Measurements from ENCODE around the gene HAUS1. TPM values are rescaled to one million over a fixed set of nuclear protein-coding genes. Genes with fewer than 3 reads are reported as not detected.

Gene HAUS1
- total and polyA plus RNA-seq, 9 donors: 18.6 to 54.2 (median 28.1) TPM

- peak overlapping the region; percentile 94 for H3K4me3 ChIP-seq
- 13 to 43% (median 14%) methylated on average over 22 of the region's 22 CpGs for WGBS, 3 donors
- H3K27ac ChIP-seq: peak overlapping the region in 1 of 2 donors; percentile 71
- no peaks in the 10 kb centered on the region for H3K36me3 ChIP-seq
- H3K9me3 ChIP-seq: no peaks in the 10 kb centered on the region
- H3K27me3 ChIP-seq: no peaks in the 10 kb centered on the region
- TF ChIP-seq CTCF (IDR thresholded peaks at IDR 0.05): no peak
- no peak for TF ChIP-seq EP300 (IDR thresholded peaks at IDR 0.05)
- TF ChIP-seq POLR2A (IDR thresholded peaks at IDR 0.05): no peak
- intact Hi-C loops (cut with DNase I): loop anchor here in 1 of 4 donors (10.0 kb wide), 1 partner anchor 132 kb away; the partner anchor contains the start of gene EPG5
- H3K4me1 ChIP-seq (ENCODE audit: insufficient read depth): peaks cover 13% of the 10 kb centered on the region
- no peak for DNase-seq
Observed at GRCh38 chr18:46096651-46097300, 7.4 kb upstream of the HAUS1 start.

- WGBS, 3 donors: 0% methylated on average over 8 of the region's 8 CpGs
- Histone ChIP-seq H3K27ac (peak overlapping the region in 1 of 2 donors; percentile 71), H3K27me3 (no peaks in the 10 kb centered on the region), H3K4me1 (ENCODE audit: insufficient read depth) (peaks cover 13% of the 10 kb centered on the region), H3K4me3 (peak overlapping the region; percentile 94), H3K36me3 (no peaks in the 10 kb centered on the region), H3K9me3 (no peaks in the 10 kb centered on the region)
- intact Hi-C loops (cut with DNase I): loop anchor here in 1 of 4 donors (10.0 kb wide), 1 partner anchor 133 kb away; the partner anchor contains the start of gene EPG5
- no peak for DNase-seq
- no peak for TF ChIP-seq EP300 (IDR thresholded peaks at IDR 0.05)
- TF ChIP-seq POLR2A (IDR thresholded peaks at IDR 0.05): no peak
- TF ChIP-seq CTCF (IDR thresholded peaks at IDR 0.05): no peak
Observed at GRCh38 chr18:46097431-46097800, 6.8 kb upstream of the HAUS1 start.

- peak; percentile 80 to 91 (median 86) for DNase-seq
- intact Hi-C loops (cut with DNase I): loop anchor here in 1 of 4 donors (10.0 kb wide), 1 partner anchor 133 kb away; the partner anchor contains the start of gene EPG5
- H3K27ac ChIP-seq: peak within 1 kb of the TSS; percentile 26 to 71
- no peaks in the 10 kb centered on the region for H3K9me3 ChIP-seq
- peak within 1 kb of the TSS; percentile 94 for H3K4me3 ChIP-seq
- TF ChIP-seq CTCF (IDR thresholded peaks at IDR 0.05) (no peak), EP300 (IDR thresholded peaks at IDR 0.05) (no peak), POLR2A (IDR thresholded peaks at IDR 0.05) (peak; percentile 45)
- WGBS, 3 donors: 0 to 1% (median 0%) methylated on average over 53 of the region's 53 CpGs
- H3K4me1 ChIP-seq (ENCODE audit: insufficient read depth): peaks cover 11% of the 10 kb centered on the region
- no peaks in the 10 kb centered on the region for H3K36me3 ChIP-seq
- no peaks in the 10 kb centered on the region for H3K27me3 ChIP-seq
Observed at GRCh38 chr18:46097801-46098615, 6.2 kb upstream of the HAUS1 start, which contains the start of gene ATP5F1A. Gene ATP5F1A, minus strand, starts transcription at chr18:46098296. Its CDS starts 65 bp downstream, at chr18:46098231.

- 8 to 11% (median 9%) methylated on average over 16 of the region's 16 CpGs for WGBS, 3 donors
- Histone ChIP-seq H3K27ac (peak overlapping the region in 1 of 2 donors; percentile 71), H3K4me1 (ENCODE audit: insufficient read depth) (peaks cover 11% of the 10 kb centered on the region), H3K27me3 (no peaks in the 10 kb centered on the region), H3K4me3 (peak overlapping the region; percentile 94), H3K36me3 (no peaks in the 10 kb centered on the region), H3K9me3 (no peaks in the 10 kb centered on the region)
- intact Hi-C loops (cut with DNase I): loop anchor here in 1 of 4 donors (10.0 kb wide), 1 partner anchor 134 kb away; the partner anchor contains the start of gene EPG5
- no peak for DNase-seq
- TF ChIP-seq POLR2A (IDR thresholded peaks at IDR 0.05): no peak
- TF ChIP-seq EP300 (IDR thresholded peaks at IDR 0.05): no peak
- TF ChIP-seq CTCF (IDR thresholded peaks at IDR 0.05): no peak
Observed at GRCh38 chr18:46098616-46098933, 5.6 kb upstream of the HAUS1 start.

Data from ovary (tissue), 9 donors.